Measurements from ENCODE around the gene WWOX.

- TF ChIP-seq POLR2AphosphoS5 (IDR thresholded peaks at IDR 0.05; ENCODE audit: low read depth, low read length) = no peak
- no peak for TF ChIP-seq TAF1 (IDR thresholded peaks at IDR 0.05; ENCODE audit: low read depth, low read length)
- no peak for TF ChIP-seq POLR2A (IDR thresholded peaks at IDR 0.05; ENCODE audit: low read depth, low read length)
- no peak for TF ChIP-seq SPI1 (IDR thresholded peaks at IDR 0.05; ENCODE audit: low read depth, low read length)
- no peak for TF ChIP-seq POU2F2 (IDR thresholded peaks at IDR 0.05; ENCODE audit: low read depth, low read length)
- no peak for TF ChIP-seq PAX5 (IDR thresholded peaks at IDR 0.05; ENCODE audit: insufficient read depth, low read length, severe bottlenecking)
Measured at GRCh38 chr16:78563905-78564304, 464.5 kb downstream of the WWOX start.

Measured in GM12891 (cell line).